Mesenchymal stem cell (in vitro differentiated cells and primary cell): ENCODE measurements around the gene MATN1.

ENCODE experiments used
- DNase-seq: peaks from one replicate; pipeline ENCODE4 v3.0.0-alpha.2; 2013
- H2AFZ ChIP-seq: one replicate; pipeline ENCODE4 v1.6.1; 2013; ENCODE audit warnings: low read depth, mild to moderate bottlenecking, control low read depth, inconsistent platforms, low read length, moderate library complexity
- H2AK5ac ChIP-seq: 2 replicates; pipeline ENCODE4 v1.6.1; 2013; ENCODE audit warnings: low read length, moderate library complexity, mild to moderate bottlenecking, inconsistent platforms; ENCODE audit not compliant: severe bottlenecking
- H2BK120ac ChIP-seq: one replicate; pipeline ENCODE4 v1.6.1; 2013; ENCODE audit warnings: low read depth, mild to moderate bottlenecking, inconsistent platforms, low read length, moderate library complexity
- H2BK12ac ChIP-seq, 2 experiments: one replicate each; pipeline ENCODE4 v1.6.1; 2013; ENCODE audit warnings: inconsistent platforms in 2 of 2, low read length in 2 of 2, mild to moderate bottlenecking in 2 of 2, moderate library complexity in 2 of 2, control low read depth in 1 of 2
- H2BK15ac ChIP-seq: one replicate; pipeline ENCODE4 v1.6.1; 2013; ENCODE audit warnings: mild to moderate bottlenecking, low read depth, inconsistent platforms; ENCODE audit not compliant: poor library complexity, severe bottlenecking
- H2BK5ac ChIP-seq: 2 replicates; pipeline ENCODE4 v1.6.1; 2013; ENCODE audit warnings: low read depth, mild to moderate bottlenecking, low read length, control low read depth, inconsistent platforms; ENCODE audit not compliant: poor library complexity, severe bottlenecking
- H3K14ac ChIP-seq, 2 experiments: one replicate each; pipeline ENCODE4 v1.6.1; 2013; ENCODE audit warnings: inconsistent platforms in 2 of 2, low read length in 2 of 2, control low read depth in 1 of 2, mild to moderate bottlenecking in 1 of 2, moderate library complexity in 1 of 2
- H3K18ac ChIP-seq, 2 experiments: one replicate each; pipeline ENCODE4 v1.6.1; 2013; ENCODE audit warnings: inconsistent platforms in 2 of 2, low read length in 2 of 2, control low read depth in 1 of 2, low read depth in 1 of 2, mild to moderate bottlenecking in 1 of 2
- H3K23ac ChIP-seq, 2 experiments: one replicate each; pipeline ENCODE4 v1.6.1; 2013; ENCODE audit warnings: inconsistent platforms in 2 of 2, low read length in 2 of 2, mild to moderate bottlenecking in 2 of 2, moderate library complexity in 2 of 2, control low read depth in 1 of 2
- H3K27ac ChIP-seq: 2 replicates; pipeline ENCODE4 v1.5.1; 2013; ENCODE audit warnings: mild to moderate bottlenecking, moderate library complexity, low read length, control low read depth, inconsistent platforms; ENCODE audit not compliant: poor library complexity, severe bottlenecking
- H3K27me3 ChIP-seq, 2 experiments: 2 replicates each; pipeline versions ENCODE4 v1.6.1 to v1.7.0; 2013; ENCODE audit warnings: low read length in 2 of 2, mild to moderate bottlenecking in 2 of 2, moderate library complexity in 2 of 2, control low read depth in 1 of 2, inconsistent platforms in 1 of 2; ENCODE audit not compliant: control insufficient read depth in 1 of 2, insufficient read depth in 1 of 2
- H3K36me3 ChIP-seq, 2 experiments: 2 replicates each; pipeline versions ENCODE4 v1.6.1 to v1.7.0; 2013; ENCODE audit warnings: low read length in 2 of 2, control low read depth in 1 of 2, inconsistent platforms in 1 of 2, low read depth in 1 of 2, mild to moderate bottlenecking in 1 of 2; ENCODE audit not compliant: insufficient read depth in 2 of 2, control insufficient read depth in 1 of 2
- H3K4ac ChIP-seq, 2 experiments: one replicate each; pipeline ENCODE4 v1.6.1; 2013; ENCODE audit warnings: inconsistent platforms in 2 of 2, low read length in 2 of 2, mild to moderate bottlenecking in 2 of 2, moderate library complexity in 2 of 2, control low read depth in 1 of 2, low read depth in 1 of 2
- H3K4me1 ChIP-seq: 2 replicates; pipeline ENCODE4 v1.6.1; 2013; ENCODE audit warnings: low read depth, low read length, control low read depth; ENCODE audit not compliant: control insufficient read depth, insufficient read depth
- H3K4me2 ChIP-seq: 2 replicates; pipeline ENCODE4 v1.6.1; 2013; ENCODE audit warnings: low read length, mild to moderate bottlenecking, inconsistent platforms; ENCODE audit not compliant: poor library complexity, severe bottlenecking
- H3K4me3 ChIP-seq, 2 experiments: 2 replicates each; pipeline versions ENCODE4 v1.5.1 to v1.7.0; 2013; ENCODE audit warnings: low read length in 2 of 2, mild to moderate bottlenecking in 2 of 2, control low read depth in 1 of 2, low read depth in 1 of 2; ENCODE audit not compliant: insufficient read depth in 1 of 2
- H3K79me1 ChIP-seq: replicated peaks from 2 replicates; pipeline ENCODE4 v1.6.1; 2013; ENCODE audit warnings: mild to moderate bottlenecking, control low read depth, low read length, inconsistent platforms; ENCODE audit not compliant: poor library complexity, severe bottlenecking
- H3K9ac ChIP-seq: 2 replicates; pipeline ENCODE4 v1.7.0; 2013; ENCODE audit warnings: mild to moderate bottlenecking, low read length, moderate library complexity
- H3K9me3 ChIP-seq: 2 replicates; pipeline ENCODE4 v1.7.0; 2013; ENCODE audit warnings: mild to moderate bottlenecking, low read length; ENCODE audit not compliant: control insufficient read depth
- H4K8ac ChIP-seq: one replicate; pipeline ENCODE4 v1.6.1; 2013; ENCODE audit warnings: inconsistent platforms, mild to moderate bottlenecking, low read length, moderate library complexity
- H4K91ac ChIP-seq: one replicate; pipeline ENCODE4 v1.6.1; 2013; ENCODE audit warnings: mild to moderate bottlenecking, low read length, inconsistent platforms
- WGBS: methylation state at CpG from one replicate; pipeline ENCODE4 v1.1.7; 2013; ENCODE audit warnings: mixed read lengths; 5-methylcytosine and 5-hydroxymethylcytosine counted together

MATN1 gene

DNA sequence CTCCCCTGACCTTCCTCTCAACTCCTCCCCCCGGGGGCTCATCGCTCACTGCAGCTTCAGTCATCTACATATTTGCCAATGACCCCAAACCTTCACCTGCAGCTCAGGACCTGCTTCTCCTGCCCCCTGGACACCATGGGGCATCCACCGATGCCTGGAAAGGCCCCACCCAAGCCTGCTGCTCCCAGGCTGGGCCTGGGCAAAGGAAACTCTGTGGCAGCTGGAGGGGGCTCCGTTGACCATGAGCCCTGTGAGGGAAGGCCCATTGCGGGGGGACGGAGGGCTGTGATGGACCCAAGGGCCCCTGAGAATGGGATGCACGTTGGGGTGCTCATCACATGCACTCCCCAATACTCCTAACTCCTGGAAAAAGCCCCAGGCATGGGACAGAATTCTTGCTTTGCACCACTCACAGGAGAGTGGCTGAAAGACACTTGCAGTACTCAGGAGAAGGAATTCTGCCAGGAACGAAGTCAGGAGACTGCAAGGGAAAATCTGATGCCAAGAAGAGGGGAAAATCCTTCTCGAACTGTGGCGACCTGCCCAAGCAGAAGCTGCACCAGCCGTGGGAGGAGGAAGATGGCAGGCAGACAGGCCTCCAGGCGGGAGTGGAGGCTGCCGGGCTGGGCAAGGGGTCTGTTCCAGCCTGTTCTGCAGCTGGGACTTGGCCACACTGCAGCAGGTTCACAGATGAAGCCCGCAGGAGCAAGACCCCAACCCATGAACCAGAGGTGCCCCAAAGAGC is 18.4 kb downstream of the MATN1 start:
- DNase-seq = no peak
- H3K23ac ChIP-seq = no peak overlapping the region
- no peak overlapping the region for H4K91ac ChIP-seq
- peak overlapping the region; percentile 54 for H3K9ac ChIP-seq
- no peaks in the 10 kb centered on the region for H3K9me3 ChIP-seq
- WGBS = 82% methylated on average over 14 of the region's 14 CpGs
- no peaks in the 10 kb centered on the region for H3K36me3 ChIP-seq
- no peak overlapping the region for H3K27ac ChIP-seq
- H4K8ac ChIP-seq = no peak overlapping the region
- H2BK12ac ChIP-seq = no peak overlapping the region
- H3K27me3 ChIP-seq = peaks cover 0 to 25% of the 10 kb centered on the region in 2 experiments
- H2AK5ac ChIP-seq = no peak overlapping the region
- no peak overlapping the region for H2AFZ ChIP-seq
- H2BK5ac ChIP-seq = no peak overlapping the region
- no peak overlapping the region for H3K14ac ChIP-seq
- H3K4ac ChIP-seq = no peak overlapping the region
- H3K4me2 ChIP-seq = no peak overlapping the region
- no peaks in the 10 kb centered on the region for H3K79me1 ChIP-seq
- H3K18ac ChIP-seq = no peak overlapping the region
- no peak overlapping the region for H3K4me3 ChIP-seq
- peaks cover 16% of the 10 kb centered on the region for H3K4me1 ChIP-seq
- H2BK15ac ChIP-seq = no peak overlapping the region
- no peak overlapping the region for H2BK120ac ChIP-seq

- H2AFZ ChIP-seq = no peak overlapping the region
- no peak overlapping the region for H3K4ac ChIP-seq
- no peak overlapping the region for H3K18ac ChIP-seq
- no peak overlapping the region for H2BK5ac ChIP-seq
- peak overlapping the region; percentile 54 for H3K9ac ChIP-seq
- H3K4me2 ChIP-seq = no peak overlapping the region
- no peak overlapping the region for H4K91ac ChIP-seq
- peaks cover 16% of the 10 kb centered on the region for H3K4me1 ChIP-seq
- 61% methylated on average over 2 of the region's 4 CpGs for WGBS
- no peak for DNase-seq
- no peaks in the 10 kb centered on the region for H3K79me1 ChIP-seq
- H2AK5ac ChIP-seq = no peak overlapping the region
- no peak overlapping the region for H2BK120ac ChIP-seq
- no peaks in the 10 kb centered on the region for H3K36me3 ChIP-seq
- H3K27ac ChIP-seq = no peak overlapping the region
- H3K4me3 ChIP-seq = no peak overlapping the region
- H4K8ac ChIP-seq = no peak overlapping the region
- H2BK12ac ChIP-seq = no peak overlapping the region
- H3K23ac ChIP-seq = no peak overlapping the region
- no peak overlapping the region for H2BK15ac ChIP-seq
- H3K9me3 ChIP-seq = no peaks in the 10 kb centered on the region
- H3K14ac ChIP-seq = no peak overlapping the region
- H3K27me3 ChIP-seq = peaks cover 0 to 18% of the 10 kb centered on the region in 2 experiments
Measured at GRCh38 chr1:30704271-30704670, 19.1 kb downstream of the MATN1 start.

DNA sequence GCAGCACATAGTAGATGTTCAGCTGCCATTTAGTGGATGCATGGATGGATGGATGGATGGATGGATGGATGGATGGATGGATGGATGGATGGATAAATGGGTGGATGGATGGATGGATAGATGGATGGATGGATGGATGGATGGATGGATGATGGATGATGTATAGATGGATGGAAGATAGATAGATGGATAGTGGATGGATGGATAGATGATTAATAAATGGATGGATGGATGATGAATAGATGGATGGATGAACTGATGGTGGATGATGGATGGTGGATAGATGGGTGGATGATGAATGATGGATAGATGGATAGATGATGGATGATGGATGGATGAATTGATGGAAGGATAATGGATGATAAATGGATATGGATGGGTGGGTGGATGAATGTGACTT is 20.6 kb downstream of the MATN1 start:
- Histone ChIP-seq H3K14ac (no peak overlapping the region), H2BK5ac (no peak overlapping the region), H3K27ac (no peak overlapping the region), H3K4me3 (no peak overlapping the region), H3K18ac (no peak overlapping the region), H2AFZ (no peak overlapping the region), H2BK15ac (no peak overlapping the region), H4K8ac (no peak overlapping the region), H3K9me3 (no peaks in the 10 kb centered on the region), H3K79me1 (no peaks in the 10 kb centered on the region), H3K4ac (no peak overlapping the region), H3K9ac (no peak overlapping the region), H3K36me3 (no peaks in the 10 kb centered on the region), H3K27me3 (peaks cover 0 to 10% of the 10 kb centered on the region in 2 experiments), H3K23ac (no peak overlapping the region), H2BK120ac (no peak overlapping the region), H3K4me1 (peaks cover 18% of the 10 kb centered on the region), H2BK12ac (no peak overlapping the region), H4K91ac (no peak overlapping the region), H2AK5ac (no peak overlapping the region), H3K4me2 (no peak overlapping the region)
- DNase-seq = no peak

- Histone ChIP-seq H3K4me2 (no peak overlapping the region), H3K9me3 (no peaks in the 10 kb centered on the region), H3K36me3 (no peaks in the 10 kb centered on the region), H3K18ac (peak overlapping the region in 1 of 2 experiments; percentile 42), H2BK5ac (no peak overlapping the region), H3K4me1 (peaks cover 21% of the 10 kb centered on the region), H3K23ac (peak overlapping the region in 1 of 2 experiments; percentile 65), H4K91ac (no peak overlapping the region), H3K27ac (no peak overlapping the region), H4K8ac (no peak overlapping the region), H2BK12ac (no peak overlapping the region), H3K79me1 (no peaks in the 10 kb centered on the region), H2AK5ac (no peak overlapping the region), H2BK120ac (no peak overlapping the region), H3K27me3 (peaks cover 0 to 10% of the 10 kb centered on the region in 2 experiments), H2BK15ac (no peak overlapping the region), H2AFZ (no peak overlapping the region), H3K14ac (peak overlapping the region in 1 of 2 experiments; percentile 68), H3K9ac (peak overlapping the region; percentile 38), H3K4me3 (no peak overlapping the region), H3K4ac (peak overlapping the region in 1 of 2 experiments; percentile 21)
- 78% methylated on average over 2 of the region's 2 CpGs for WGBS
- no peak for DNase-seq
Measured at GRCh38 chr1:30701258-30701633, 22.1 kb downstream of the MATN1 start.
